ENCODE results near the gene COL5A1.

GRCh38 chr9:134779640-134780039 is 138.0 kb downstream of the COL5A1 start:
- TF ChIP-seq POLR2AphosphoS5 (IDR thresholded peaks at IDR 0.05; ENCODE audit: borderline replicate concordance, low read depth, low read length) (no peak), EZH2 (IDR thresholded peaks at IDR 0.05) (no peak)

Measured in SK-N-MC (cell line).